GM21529 (cell line): ENCODE measurements around the gene HDC.

Source experiments
- ATAC-seq: cut with Tn5 transposase; IDR thresholded peaks from one replicate; pipeline ENCODE4 v1.9.1; 2021; ENCODE audit not compliant: unreplicated experiment

HDC gene

GRCh38 chr15:50227076-50227475 is 38.5 kb downstream of the HDC start:
- ATAC-seq, result no peak

GRCh38 chr15:50225938-50226337 is 39.6 kb downstream of the HDC start:
- no peak for ATAC-seq

- ATAC-seq, result no peak
Observed at GRCh38 chr15:50225057-50225456, 40.5 kb downstream of the HDC start.

- ATAC-seq, result no peak
Observed at GRCh38 chr15:50224606-50225005, 40.9 kb downstream of the HDC start.

GRCh38 chr15:50222181-50222580 is 43.3 kb downstream of the HDC start:
- no peak for ATAC-seq

- no peak for ATAC-seq
Observed at GRCh38 chr15:50219820-50220219, 45.7 kb downstream of the HDC start.

GRCh38 chr15:50218691-50219090 is 46.8 kb downstream of the HDC start:
- no peak for ATAC-seq

GRCh38 chr15:50218291-50218690 is 47.2 kb downstream of the HDC start:
- ATAC-seq, result no peak

GRCh38 chr15:50210462-50211157 is 54.9 kb downstream of the HDC start:
- ATAC-seq, result no peak

GRCh38 chr15:50209809-50210208 is 55.7 kb downstream of the HDC start:
- no peak for ATAC-seq

- no peak for ATAC-seq
Observed at GRCh38 chr15:50206020-50206419, 59.5 kb downstream of the HDC start.

- no peak for ATAC-seq
Observed at GRCh38 chr15:50202003-50202402, 63.5 kb downstream of the HDC start.

- ATAC-seq, result no peak
Observed at GRCh38 chr15:50192926-50193620, 72.5 kb downstream of the HDC start.

- ATAC-seq, result no peak
Observed at GRCh38 chr15:50192164-50192563, 73.4 kb downstream of the HDC start.
